Muscle layer of colon (tissue), 2 donors: Measurements from ENCODE around the gene SCN1B.
"Not testable (repeated sequence)": the region's sequence is repeated elsewhere in the genome, so short reads cannot be mapped to it uniquely, and the experiment has no call there.

Experiments
- H3K27ac ChIP-seq: one replicate; pipeline ENCODE4 v1.7.0; 2013; ENCODE audit warnings: low read depth, mild to moderate bottlenecking, low read length, moderate library complexity
- H3K27me3 ChIP-seq, 2 donors: one replicate each; pipeline ENCODE4 v1.7.0; 2013; ENCODE audit warnings: low read length in 2 of 2, mild to moderate bottlenecking in 2 of 2; ENCODE audit not compliant: insufficient read depth in 2 of 2, control insufficient read depth in 1 of 2
- H3K36me3 ChIP-seq: one replicate; pipeline ENCODE4 v1.7.0; 2013; ENCODE audit warnings: mild to moderate bottlenecking, low read length; ENCODE audit not compliant: insufficient read depth
- H3K4me1 ChIP-seq: one replicate; pipeline ENCODE4 v1.7.0; 2013; ENCODE audit warnings: mild to moderate bottlenecking, low read length; ENCODE audit not compliant: insufficient read depth
- H3K4me3 ChIP-seq, 2 donors: one replicate each; pipeline ENCODE4 v1.7.0; 2013; ENCODE audit warnings: low read length in 2 of 2, low read depth in 1 of 2, mild to moderate bottlenecking in 1 of 2, moderate library complexity in 1 of 2
- H3K9ac ChIP-seq: one replicate; pipeline ENCODE4 v1.7.0; 2013; ENCODE audit warnings: low read length
- H3K9me3 ChIP-seq: one replicate; pipeline ENCODE4 v1.7.0; 2013; ENCODE audit warnings: mild to moderate bottlenecking, low read length
- donor health status: abdominal sarcoma.
- donor health status: Adenocarcinoma of cecum.

The SCN1B gene

DNA sequence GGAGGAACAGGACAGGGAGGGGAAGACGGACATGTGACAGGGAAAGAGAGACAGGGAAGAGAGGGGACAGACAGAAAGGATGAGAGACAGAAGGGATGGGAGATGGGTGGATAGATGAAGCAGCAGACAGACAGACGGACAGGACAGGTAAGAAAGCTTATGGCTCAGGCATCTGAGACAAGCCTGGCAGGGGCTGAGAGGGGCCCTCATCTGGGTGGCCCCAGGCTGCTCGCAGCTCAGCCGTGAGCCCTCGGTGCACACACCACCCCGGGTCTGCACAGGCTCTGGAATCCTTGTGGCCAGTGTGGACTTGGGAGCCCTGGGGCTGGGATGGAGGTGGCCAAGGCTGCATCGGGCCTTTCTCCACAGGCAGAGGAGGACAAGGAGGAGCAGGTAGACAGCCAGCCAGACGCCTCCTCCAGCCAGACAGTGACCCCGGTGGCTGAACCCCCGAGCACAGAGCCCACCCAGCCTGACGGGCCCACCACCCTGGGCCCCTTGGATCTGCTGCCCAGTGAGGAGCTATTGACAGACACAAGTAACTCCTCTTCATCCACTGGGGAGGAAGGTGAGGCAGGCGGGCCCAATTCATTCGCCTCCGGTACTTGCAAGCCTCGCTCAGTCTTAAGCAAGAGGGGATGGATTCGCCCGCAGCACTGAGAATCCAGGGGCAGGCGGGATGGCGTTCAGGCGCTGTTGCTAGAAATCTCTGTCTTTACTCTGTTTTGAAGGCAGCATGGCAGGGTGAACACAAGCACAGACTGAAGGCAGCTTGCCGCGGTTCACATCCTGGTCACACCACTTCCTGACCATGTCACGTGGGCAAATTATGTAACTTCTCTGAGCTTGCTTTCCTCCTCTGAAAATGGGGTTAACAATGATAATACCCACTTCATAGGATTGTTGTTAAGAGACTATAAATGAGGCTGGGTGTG lies 16.2 kb upstream of the SCN1B start:
- H3K36me3 ChIP-seq, result peaks cover 68% of the 10 kb centered on the region
- no peak overlapping the region for H3K27ac ChIP-seq
- no peak overlapping the region for H3K4me3 ChIP-seq
- H3K9me3 ChIP-seq, result no peaks in the 10 kb centered on the region
- H3K9ac ChIP-seq, result no peak overlapping the region
- H3K27me3 ChIP-seq, result no peaks in the 10 kb centered on the region
- peaks cover 11% of the 10 kb centered on the region for H3K4me1 ChIP-seq

- H3K36me3 ChIP-seq, result peaks cover 68% of the 10 kb centered on the region
- not testable (repeated sequence) for H3K9me3 ChIP-seq
- peaks cover 11% of the 10 kb centered on the region for H3K4me1 ChIP-seq
These were observed 15.5 kb upstream of the SCN1B start for GRCh38 chr19:35014774-35015173.

GRCh38 chr19:35015270-35015953 lies 14.9 kb upstream of the SCN1B start:
- H3K4me3 ChIP-seq, result no peak overlapping the region
- no peaks in the 10 kb centered on the region for H3K9me3 ChIP-seq
- peaks cover 65% of the 10 kb centered on the region for H3K36me3 ChIP-seq
- no peaks in the 10 kb centered on the region for H3K27me3 ChIP-seq
- no peak overlapping the region for H3K9ac ChIP-seq
- H3K4me1 ChIP-seq, result peaks cover 11% of the 10 kb centered on the region
- H3K27ac ChIP-seq, result no peak overlapping the region

More at GRCh38 chr19:35014774-35015173, 15.5 kb upstream of the SCN1B start:
- H3K9ac ChIP-seq, H3K4me3 ChIP-seq, H3K27me3 ChIP-seq, H3K27ac ChIP-seq: not testable (repeated sequence)

DNA sequence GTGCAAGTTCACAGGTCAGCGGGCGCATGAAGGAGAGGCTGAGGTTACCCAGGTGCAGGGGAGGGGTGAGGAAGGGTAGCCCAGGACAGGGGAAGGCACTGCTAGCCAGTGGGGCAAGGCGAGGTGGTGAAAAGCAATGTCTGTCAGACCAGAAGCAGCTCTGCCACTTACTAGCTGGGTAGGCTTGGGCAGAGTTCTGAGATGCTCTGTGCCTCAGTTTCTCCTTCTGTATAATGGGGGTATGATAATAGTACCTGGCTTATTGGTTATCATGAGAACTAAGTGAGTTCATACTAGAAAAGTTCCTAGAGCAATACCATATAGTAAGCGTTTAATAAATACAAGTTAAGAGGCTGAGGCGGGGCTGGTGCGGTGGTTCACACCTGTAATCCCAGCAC lies 14.3 kb upstream of the SCN1B start:
- H3K36me3 ChIP-seq, result peaks cover 66% of the 10 kb centered on the region
- H3K9ac ChIP-seq, result no peak overlapping the region
- no peaks in the 10 kb centered on the region for H3K9me3 ChIP-seq
- no peak overlapping the region for H3K4me3 ChIP-seq
- H3K27ac ChIP-seq, result no peak overlapping the region
- H3K27me3 ChIP-seq, result no peaks in the 10 kb centered on the region
- peaks cover 11% of the 10 kb centered on the region for H3K4me1 ChIP-seq

DNA sequence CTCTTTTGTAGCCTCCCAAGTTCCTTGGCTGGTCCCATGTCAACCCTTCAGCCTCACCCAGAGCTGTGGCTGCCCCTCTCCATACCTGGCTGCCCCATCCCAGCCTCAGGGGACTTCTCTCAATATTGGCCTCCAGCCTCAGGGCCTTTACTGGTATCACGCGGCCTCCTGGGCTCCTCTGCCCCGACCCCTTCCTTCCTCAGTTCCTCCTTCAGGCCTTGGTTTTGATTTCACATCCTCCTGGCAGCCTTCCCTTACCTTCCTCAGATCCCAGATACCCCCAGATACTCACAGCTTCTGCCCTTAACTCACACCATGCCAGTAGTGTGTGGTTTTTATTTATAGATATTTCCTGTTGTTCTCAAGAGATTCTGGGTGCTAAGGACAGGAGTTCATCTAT lies 12.8 kb upstream of the SCN1B start:
- peaks cover 73% of the 10 kb centered on the region for H3K36me3 ChIP-seq
- H3K4me1 ChIP-seq, result peaks cover 8% of the 10 kb centered on the region
- no peak overlapping the region for H3K27ac ChIP-seq
- H3K27me3 ChIP-seq, result no peaks in the 10 kb centered on the region
- H3K9ac ChIP-seq, result no peak overlapping the region
- H3K4me3 ChIP-seq, result no peak overlapping the region
- no peaks in the 10 kb centered on the region for H3K9me3 ChIP-seq

GRCh38 chr19:35018379-35018778 lies 11.9 kb upstream of the SCN1B start:
- Histone ChIP-seq H3K27ac (no peak overlapping the region), H3K4me3 (no peak overlapping the region), H3K9me3 (no peaks in the 10 kb centered on the region), H3K27me3 (no peaks in the 10 kb centered on the region), H3K36me3 (peaks cover 80% of the 10 kb centered on the region), H3K4me1 (no peaks in the 10 kb centered on the region), H3K9ac (no peak overlapping the region)

DNA sequence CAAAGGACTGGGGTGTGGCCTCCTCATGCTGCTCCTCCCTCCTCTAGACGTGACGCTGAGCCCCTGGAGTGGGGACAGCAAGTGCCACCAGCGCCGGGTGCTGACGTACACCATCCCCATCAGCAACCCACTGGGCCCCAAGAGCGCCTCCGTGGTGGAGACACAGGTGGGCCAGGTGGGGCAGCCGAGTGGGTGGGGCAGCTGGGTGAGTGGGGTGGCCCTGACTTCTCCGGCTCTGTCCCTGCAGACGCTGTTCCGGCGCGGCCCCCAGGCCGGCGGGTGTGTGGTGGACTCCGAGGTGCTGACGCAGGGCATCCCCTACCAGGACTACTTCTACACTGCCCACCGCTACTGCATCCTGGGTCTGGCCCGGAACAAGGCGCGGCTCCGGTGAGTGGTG lies 11.1 kb upstream of the SCN1B start:
- Histone ChIP-seq H3K36me3 (peaks cover 83% of the 10 kb centered on the region), H3K27me3 (no peaks in the 10 kb centered on the region), H3K27ac (no peak overlapping the region), H3K4me3 (no peak overlapping the region), H3K9ac (no peak overlapping the region), H3K9me3 (no peaks in the 10 kb centered on the region), H3K4me1 (no peaks in the 10 kb centered on the region)

DNA sequence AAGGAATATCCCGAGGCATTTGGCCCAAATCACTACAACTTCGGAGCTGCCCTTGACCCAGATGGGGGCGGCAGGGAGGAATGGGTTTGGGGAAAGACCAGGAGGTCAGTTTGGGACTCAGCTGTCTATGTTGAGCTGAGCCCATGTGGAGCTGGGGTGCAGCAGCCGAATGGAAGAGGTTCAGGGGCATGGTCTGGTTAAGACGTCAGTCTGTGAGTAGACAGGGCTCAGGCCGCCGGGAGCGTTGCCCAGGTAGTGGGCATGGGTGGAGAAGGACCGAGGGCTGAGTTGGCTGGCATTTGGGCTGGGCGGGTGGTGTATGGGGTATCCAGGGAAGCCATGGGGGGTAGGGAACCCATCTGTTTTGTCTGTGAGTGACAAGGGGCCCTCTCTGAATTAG lies 9.3 kb upstream of the SCN1B start:
- Histone ChIP-seq H3K36me3 (peaks cover 74% of the 10 kb centered on the region), H3K27me3 (no peaks in the 10 kb centered on the region), H3K9ac (no peak overlapping the region), H3K9me3 (no peaks in the 10 kb centered on the region), H3K4me3 (no peak overlapping the region), H3K4me1 (no peaks in the 10 kb centered on the region), H3K27ac (no peak overlapping the region)

DNA sequence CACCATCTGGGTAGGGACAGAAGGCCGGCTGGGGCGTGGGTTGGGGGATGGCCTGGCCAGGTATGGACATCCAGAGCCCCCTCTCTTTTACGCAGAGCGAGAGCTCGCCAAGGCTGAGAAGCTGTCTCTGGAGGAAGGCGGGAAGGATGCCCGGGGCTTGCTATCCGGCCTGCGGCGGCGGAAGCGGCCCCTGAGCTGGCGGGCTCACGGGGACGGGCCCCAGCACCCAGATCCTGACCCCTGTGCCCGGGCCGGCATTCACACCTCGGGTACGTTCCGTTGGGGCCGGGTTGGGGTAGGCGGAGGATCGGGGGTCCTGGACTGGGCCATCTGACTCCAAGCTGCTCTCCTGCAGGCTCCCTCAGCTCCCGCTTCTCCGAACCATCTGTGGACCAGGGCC lies 8.7 kb upstream of the SCN1B start:
- no peak overlapping the region for H3K9ac ChIP-seq
- H3K9me3 ChIP-seq, result no peaks in the 10 kb centered on the region
- no peaks in the 10 kb centered on the region for H3K4me1 ChIP-seq
- no peak overlapping the region for H3K4me3 ChIP-seq
- no peaks in the 10 kb centered on the region for H3K27me3 ChIP-seq
- H3K36me3 ChIP-seq, result peaks cover 75% of the 10 kb centered on the region
- H3K27ac ChIP-seq, result no peak overlapping the region

DNA sequence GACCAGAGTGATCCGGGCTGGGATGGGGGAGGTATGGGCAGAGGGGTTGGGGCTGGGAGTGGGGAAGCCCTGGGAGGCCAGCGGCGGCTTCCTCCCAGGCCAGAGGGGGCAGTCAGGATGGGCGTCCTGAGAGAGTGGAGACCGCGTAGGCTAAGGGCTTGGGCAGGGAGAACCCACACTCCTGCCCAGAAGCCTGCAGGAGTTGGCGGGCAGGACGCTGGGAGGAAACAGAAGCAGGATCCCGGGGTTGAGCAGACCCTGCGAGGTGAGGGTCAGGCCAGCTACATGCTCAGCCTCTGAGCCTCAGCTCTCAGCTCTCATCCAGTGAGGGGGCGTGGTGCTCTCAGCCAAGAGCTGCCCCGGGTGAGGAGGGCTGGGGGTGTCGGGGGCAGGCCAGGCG lies 7.8 kb upstream of the SCN1B start:
- Histone ChIP-seq H3K4me3 (no peak overlapping the region), H3K27me3 (no peaks in the 10 kb centered on the region), H3K36me3 (peaks cover 74% of the 10 kb centered on the region), H3K27ac (no peak overlapping the region), H3K4me1 (no peaks in the 10 kb centered on the region), H3K9ac (no peak overlapping the region), H3K9me3 (no peaks in the 10 kb centered on the region)

- no peaks in the 10 kb centered on the region for H3K4me1 ChIP-seq
- H3K36me3 ChIP-seq, result peaks cover 68% of the 10 kb centered on the region
- no peak overlapping the region for H3K27ac ChIP-seq
- H3K9me3 ChIP-seq, result no peaks in the 10 kb centered on the region
- no peak overlapping the region for H3K9ac ChIP-seq
- H3K4me3 ChIP-seq, result no peak overlapping the region
- H3K27me3 ChIP-seq, result no peaks in the 10 kb centered on the region
These were observed 6.8 kb upstream of the SCN1B start for GRCh38 chr19:35023428-35023827.
